ENCODE measurements around the gene C1RL.
A peak's percentile ranks its signal among the peaks of the same experiment; 100 is the strongest.

The C1RL gene

DNA sequence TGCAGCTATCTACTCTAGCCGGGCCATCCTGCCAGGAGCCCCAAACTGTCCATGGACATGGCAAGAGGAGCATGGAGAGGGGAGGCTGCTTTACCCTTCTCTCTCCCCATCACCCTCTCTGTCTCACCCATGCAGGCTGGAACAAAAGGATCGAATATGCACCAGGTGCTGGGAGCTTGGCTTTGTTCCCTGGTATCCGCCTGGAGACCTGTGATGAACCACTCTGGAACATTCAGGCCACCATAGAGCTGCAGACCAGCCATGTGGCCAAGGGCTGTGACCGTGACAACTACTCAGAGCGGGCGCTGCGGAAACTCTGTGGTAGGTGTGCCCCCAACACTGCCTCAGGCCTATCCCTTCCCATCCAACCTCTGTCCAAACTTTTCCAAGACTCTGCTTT lies 27.1 kb upstream of the C1RL start:
- no peak for DNase-seq

DNA sequence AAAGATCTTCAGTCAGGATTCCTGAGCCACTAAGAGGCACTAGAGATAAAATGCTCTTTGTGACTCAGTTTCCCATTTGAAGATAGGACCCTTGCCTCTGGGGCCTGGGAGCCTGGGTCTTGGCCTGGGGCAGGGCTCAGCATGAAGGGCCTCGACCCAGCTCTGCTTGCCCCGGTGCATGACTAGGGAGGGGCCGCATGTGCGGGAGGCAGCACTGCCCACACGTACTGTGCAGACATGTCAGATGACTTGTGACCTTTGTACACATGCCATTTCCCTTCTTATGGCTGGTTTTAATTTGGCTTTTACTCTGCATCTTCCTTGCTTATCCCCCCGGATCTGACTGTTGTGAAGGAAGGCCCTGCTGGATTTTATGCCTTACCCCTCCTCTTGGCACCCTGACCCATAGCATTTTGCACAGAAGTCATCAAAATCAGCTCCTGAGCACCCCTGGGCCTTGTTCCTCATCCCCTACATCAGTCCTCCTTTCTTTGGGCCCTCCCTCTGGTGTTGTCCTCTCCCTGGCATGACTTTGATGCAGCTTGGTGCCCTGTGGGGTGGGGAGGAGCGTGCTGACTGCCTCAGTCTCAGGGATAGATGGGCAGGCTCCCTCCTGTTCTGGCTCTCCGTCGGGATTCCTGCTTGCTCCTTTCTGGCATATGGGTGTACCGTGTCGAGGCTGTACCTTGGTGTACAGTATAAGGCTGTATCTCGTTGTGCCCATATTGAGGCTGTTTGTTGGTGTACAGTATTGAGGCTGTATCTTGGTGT lies 25.6 kb upstream of the C1RL start:
- no peak for DNase-seq

DNA sequence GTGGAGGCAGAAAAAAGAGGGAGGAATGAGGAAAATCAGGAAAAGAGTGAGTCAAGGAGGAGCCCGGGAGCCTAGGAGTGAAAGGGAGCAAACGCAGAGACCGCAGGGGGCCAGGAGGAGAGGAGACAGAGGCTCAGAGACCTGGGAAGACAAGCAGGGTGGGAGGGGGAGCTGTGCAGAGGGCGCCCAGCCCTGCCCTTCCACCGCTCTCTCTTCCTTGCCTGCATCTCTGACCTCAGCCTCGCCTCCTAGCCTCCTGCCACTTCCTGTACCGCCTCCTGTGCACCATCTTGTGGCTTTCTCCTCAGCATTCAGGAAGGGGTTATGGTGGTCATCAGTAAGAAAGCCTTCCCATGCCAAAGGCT lies 22.5 kb upstream of the C1RL start:
- DNase-seq, result peak; percentile 71

- DNase-seq, result peak; percentile 80
These were observed 21.9 kb upstream of the C1RL start for GRCh38 chr12:7130701-7131501.

DNA sequence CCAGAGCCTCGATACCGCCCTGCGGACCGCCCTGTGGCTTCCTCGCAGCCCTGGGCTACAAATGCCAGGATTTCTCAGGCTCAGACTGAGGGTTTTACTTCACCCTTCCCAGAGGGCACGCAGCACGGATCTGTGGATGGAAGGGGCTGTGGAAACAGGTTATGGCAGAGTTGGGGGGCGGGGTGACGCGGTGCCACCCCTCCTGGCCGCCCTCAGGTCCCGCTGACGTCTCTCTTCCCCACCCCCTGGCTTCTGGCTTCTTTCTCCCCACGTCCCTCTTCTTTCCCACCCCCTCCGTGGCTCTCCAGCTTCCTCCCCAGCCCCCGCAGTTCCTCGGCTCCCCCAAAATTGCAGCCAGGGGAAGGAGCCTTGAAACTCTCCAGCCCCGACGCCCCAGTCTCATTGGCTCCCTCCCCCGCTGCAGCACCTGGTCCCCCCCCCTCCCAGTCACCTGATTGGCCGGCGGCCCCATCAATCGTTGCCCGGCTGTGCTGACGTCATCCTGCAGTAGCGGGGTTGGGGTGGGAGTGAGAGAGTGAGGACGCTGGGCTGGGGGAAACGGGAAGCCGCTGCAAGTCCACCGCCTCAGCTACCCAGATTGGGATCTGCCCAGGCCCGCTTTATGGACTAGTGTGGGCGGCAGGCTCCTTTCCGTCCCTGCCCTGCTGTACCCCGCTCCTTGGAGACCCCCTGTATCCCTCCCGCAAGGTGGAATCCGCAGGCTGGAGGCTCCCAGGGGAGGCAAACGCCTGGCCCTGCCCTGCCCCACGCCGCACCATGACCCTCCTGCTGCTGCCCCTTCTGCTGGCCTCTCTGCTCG lies 21.1 kb upstream of the C1RL start, which contains the start of gene CLSTN3:
Gene CLSTN3 (plus strand): TSS at position 500 of the 820 bp plus-strand sequence. CDS start 278 bp downstream, at position 778.
- DNase-seq, result peak; percentile 79

DNA sequence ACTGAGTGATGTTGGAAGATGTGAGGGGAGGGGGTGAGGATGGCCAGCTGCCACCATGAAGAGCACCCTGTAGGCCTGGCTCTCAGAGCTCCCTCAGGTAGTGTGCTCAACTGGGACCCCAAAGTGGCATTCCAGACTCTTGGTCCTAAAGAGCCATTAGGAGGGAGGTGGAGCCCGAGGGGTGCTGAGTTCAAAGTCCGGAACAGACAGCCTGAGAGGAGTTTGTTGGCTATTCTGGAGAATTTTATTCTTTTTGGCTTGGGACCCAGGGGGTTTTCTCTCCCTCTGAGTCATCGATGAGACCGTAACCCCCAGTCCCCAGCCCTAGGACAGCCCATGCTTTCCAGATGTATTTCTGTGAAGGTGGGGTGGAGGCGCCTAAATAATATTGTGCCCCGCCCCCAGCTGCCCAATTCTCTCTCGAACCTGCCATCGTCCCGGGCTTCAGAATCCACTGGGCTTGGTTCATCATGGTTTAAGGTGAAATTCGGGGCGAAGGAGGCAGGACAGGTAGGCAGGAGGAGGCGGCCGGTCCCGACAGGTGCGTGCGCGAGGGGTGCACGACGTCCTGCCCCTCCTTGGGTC lies 20.4 kb upstream of the C1RL start:
- DNase-seq, result no peak

GRCh38 chr12:7128681-7129286 lies 19.8 kb upstream of the C1RL start, which contains the start of gene RBP5:
Gene RBP5 (minus strand): TSS chr12:7128889. CDS start chr12:7128775, 114 bp downstream.
- no peak for DNase-seq

- no peak for DNase-seq
These were observed 19.1 kb upstream of the C1RL start for GRCh38 chr12:7127916-7128626.

- no peak for DNase-seq
These were observed 16.7 kb upstream of the C1RL start for GRCh38 chr12:7125632-7126227.

GRCh38 chr12:7123806-7124522 lies 14.9 kb upstream of the C1RL start:
- DNase-seq, result no peak

DNA sequence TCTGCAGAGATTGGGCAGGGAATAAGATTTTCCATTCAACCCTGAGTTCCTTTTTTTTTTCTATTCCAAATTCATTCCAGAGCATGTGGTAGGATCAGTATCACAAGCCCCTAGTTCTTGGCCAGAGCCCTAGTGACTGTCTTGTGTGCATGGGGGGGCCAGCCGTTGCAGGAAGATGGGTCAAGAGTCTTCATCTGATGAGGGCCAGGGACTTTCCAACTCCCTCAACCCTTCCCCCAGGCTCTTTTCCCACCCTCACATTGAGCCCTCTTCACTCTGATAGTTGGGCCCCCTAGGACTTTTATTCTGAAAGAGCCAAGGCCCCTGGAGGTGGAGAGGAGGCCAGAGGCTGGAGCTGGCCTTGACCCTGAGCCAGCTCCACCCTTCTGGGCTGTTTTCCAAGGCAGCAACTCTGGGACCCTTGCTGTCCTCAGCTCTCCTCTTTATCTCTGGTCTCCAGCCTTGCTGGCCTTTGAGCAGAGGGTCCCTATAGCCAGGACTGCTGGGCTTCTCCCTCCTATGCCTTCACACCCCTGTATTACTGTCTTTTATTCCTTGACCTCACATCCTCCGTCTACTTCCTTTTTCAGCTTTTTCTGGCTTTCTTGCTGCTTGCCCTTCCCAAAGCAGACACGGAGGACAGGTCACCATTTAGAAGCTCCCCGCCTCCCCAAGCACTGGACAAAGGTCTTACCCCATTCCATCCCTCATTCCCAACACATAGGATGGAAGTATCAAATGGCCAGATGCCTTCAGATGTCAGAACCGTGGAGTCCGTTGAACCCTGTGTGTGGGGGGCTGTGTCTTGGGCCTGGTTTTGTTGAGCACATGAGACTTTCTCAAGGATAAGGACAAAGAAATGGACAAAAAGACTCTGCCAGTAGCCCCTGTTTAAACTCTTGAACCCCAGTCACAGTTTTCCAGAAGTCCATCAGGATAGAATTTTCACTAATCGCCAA lies 14.1 kb upstream of the C1RL start:
- no peak for DNase-seq

GRCh38 chr12:7121324-7121723 lies 12.3 kb upstream of the C1RL start:
- DNase-seq, result no peak

GRCh38 chr12:7120166-7120565 lies 11.2 kb upstream of the C1RL start:
- no peak for DNase-seq

DNA sequence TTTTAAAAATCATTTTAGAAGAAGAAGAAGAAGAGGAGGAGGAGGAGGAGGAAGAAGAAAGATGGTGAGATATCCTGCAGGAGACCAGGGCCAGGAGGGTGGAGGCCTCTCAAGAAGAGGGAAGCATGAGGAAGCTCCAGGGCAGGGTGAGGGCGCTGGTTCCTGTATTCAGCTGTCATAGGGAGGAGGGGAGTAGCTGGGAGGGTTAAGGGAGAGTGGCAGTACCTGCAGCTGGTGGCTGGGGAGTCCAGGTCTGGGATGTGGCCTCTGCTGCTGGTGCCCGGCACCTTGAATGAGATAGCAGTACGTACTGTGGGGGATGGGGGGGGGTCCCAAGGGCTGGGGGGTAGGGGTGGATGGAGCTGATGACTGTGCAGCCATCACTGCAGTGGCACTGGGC lies 9.9 kb upstream of the C1RL start:
- DNase-seq, result no peak

DNA sequence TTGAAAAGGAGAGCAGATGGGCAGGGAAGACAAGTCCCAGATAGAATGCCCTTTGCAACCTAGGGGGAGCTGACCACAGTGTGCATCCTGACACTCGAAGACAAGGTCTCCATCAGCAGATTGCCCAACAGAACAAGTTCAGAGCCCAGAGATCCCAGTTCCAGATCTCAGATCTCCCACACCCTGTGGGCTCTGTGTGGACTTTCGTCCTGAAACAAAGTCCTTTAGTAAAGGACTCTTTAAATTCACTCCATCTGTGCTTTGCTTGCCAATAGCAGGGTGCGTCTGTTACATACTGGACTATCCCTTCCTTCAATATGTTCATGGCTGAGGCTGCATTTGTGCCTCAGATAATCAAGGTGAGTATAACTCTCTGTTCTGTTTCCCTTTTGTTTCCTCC lies 8.7 kb upstream of the C1RL start:
- DNase-seq, result no peak

- no peak for DNase-seq
These were observed 7.9 kb upstream of the C1RL start for GRCh38 chr12:7116916-7117315.

GRCh38 chr12:7116196-7116595 lies 7.2 kb upstream of the C1RL start:
- no peak for DNase-seq

- no peak for DNase-seq
These were observed 5.8 kb upstream of the C1RL start for GRCh38 chr12:7114851-7115250.

- no peak for DNase-seq
These were observed 5.0 kb upstream of the C1RL start for GRCh38 chr12:7114008-7114407.

Data from activated CD4-positive, alpha-beta T cell treated with anti-CD3 and anti-CD28 coated beads, Interleukin-10, Interleukin-2, amounts not matched to agents 100 ng/mL and 50 ng/mL, durations not matched to agents 16 hours and 8 hours (primary cell).